ENCODE measurements around the gene ATRN. TPM values are rescaled to one million over a fixed set of nuclear protein-coding genes. Genes with fewer than 3 reads are reported as not detected.
"Not testable (repeated sequence)": the region's sequence is repeated elsewhere in the genome, so short reads cannot be mapped to it uniquely, and the experiment has no call there.

ATRN gene
- total RNA-seq, 1 donor, result 35.2 TPM

DNA sequence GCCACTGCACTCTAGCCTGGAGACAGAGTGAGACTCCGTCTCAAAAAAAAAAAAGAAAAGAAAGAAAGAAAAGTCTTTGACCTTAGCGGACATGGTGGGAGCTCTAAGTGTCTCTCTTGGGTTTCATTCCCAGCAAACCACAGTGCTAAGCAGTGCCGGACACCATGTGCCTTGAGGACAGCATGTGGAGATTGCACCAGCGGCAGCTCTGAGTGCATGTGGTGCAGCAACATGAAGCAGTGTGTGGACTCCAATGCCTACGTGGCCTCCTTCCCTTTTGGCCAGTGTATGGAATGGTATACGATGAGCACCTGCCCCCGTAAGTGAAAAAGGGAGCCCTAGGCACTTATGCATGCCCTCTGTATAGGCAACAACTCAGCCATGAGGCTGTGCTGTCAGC is 112.9 kb downstream of the ATRN start:
- TF ChIP-seq, protein P1, sequence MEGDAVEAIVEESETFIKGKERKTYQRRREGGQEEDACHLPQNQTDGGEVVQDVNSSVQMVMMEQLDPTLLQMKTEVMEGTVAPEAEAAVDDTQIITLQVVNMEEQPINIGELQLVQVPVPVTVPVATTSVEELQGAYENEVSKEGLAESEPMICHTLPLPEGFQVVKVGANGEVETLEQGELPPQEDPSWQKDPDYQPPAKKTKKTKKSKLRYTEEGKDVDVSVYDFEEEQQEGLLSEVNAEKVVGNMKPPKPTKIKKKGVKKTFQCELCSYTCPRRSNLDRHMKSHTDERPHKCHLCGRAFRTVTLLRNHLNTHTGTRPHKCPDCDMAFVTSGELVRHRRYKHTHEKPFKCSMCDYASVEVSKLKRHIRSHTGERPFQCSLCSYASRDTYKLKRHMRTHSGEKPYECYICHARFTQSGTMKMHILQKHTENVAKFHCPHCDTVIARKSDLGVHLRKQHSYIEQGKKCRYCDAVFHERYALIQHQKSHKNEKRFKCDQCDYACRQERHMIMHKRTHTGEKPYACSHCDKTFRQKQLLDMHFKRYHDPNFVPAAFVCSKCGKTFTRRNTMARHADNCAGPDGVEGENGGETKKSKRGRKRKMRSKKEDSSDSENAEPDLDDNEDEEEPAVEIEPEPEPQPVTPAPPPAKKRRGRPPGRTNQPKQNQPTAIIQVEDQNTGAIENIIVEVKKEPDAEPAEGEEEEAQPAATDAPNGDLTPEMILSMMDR (IDR thresholded peaks at IDR 0.05; ENCODE audit: insufficient read depth, low read length), result no peak
- no peak overlapping the region for H3K4me3 ChIP-seq (ENCODE audit: low read depth, low read length)
- no peak for DNase-seq (ENCODE audit: low read depth)

DNA sequence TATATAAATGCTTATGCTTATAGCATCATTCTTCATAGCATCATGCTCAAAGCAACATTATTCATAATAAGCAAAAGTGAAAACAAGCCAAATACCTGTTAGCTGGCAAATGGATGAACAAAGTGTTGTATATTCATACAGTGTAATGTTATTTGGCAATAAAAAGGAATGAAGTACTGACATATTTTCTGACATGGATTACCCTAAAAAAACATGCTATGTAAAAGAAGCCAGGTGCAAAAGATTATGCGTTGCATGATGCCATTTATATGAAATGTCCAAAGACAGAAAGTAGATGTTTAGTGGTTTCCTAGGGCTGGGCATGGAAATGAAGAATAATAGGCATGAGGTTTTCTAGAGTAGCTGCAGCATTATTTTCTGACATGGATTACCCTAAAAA is 115.3 kb downstream of the ATRN start:
- TF ChIP-seq, protein P1 (IDR thresholded peaks at IDR 0.05; ENCODE audit: insufficient read depth, low read length), result no peak
- DNase-seq (ENCODE audit: low read depth), result no peak
- H3K4me3 ChIP-seq (ENCODE audit: low read depth, low read length), result no peak overlapping the region

DNA sequence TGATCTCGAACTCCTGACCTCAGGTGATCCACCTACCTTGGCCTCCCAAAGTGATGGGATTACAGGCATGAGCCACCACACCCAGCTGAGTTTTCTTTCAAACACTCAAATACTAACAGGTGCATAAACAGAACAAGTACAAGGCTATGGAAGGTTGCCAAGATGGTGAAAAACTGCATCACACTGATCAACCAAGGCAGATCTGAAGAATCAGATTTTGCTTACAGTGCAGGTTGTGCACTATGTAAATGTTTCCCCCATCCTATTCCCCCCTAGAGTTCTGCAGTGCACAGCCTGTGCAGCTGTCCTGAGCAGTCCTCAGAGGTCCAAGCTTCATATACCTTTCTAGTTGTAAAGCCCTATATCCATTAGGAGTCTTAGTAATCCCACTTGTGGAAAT is 119.3 kb downstream of the ATRN start:
- no peak overlapping the region for H3K4me3 ChIP-seq (ENCODE audit: low read depth, low read length)
- no peak for DNase-seq (ENCODE audit: low read depth)
- TF ChIP-seq, protein P1 (IDR thresholded peaks at IDR 0.05; ENCODE audit: insufficient read depth, low read length), result no peak

DNA sequence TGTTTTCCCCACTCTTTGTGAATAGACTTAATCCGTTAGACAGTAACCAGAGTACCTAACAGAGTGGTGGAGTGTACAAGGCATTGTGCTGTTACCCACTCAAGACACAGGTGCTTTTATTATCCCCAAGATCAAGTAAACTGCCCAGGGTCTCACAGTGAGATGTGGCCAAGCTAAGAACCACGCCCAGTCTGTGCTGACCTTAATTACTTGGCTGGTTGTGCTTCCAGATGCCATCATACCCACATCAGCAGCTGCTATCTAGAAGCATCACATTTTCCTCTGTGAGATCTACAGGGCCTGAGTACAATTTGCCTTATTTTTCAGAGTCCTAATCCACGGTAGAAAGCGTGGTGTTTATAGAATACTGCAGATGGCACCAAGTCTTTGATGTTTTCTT is 122.1 kb downstream of the ATRN start:
- TF ChIP-seq, protein P1 (IDR thresholded peaks at IDR 0.05; ENCODE audit: insufficient read depth, low read length), result no peak
- DNase-seq (ENCODE audit: low read depth), result no peak
- H3K4me3 ChIP-seq (ENCODE audit: low read depth, low read length), result no peak overlapping the region

DNA sequence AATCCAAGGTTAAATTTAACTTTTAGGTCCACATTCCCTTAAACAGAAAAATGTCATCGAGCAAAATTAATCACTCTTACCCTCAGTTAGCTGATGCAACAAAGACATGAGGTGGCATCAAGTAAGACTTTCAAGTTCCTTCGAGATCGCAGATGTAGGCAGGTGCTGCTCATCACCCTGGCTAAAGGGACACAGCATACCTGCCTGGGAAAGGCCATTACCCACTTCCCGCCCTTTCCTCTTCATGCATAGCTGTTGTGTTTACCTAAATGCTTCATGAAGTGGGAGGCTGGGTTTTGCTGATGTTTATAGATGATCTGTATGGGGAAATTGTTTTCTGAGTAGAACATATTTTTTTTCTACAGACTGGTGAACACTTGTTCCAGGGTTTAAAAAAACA is 124.7 kb downstream of the ATRN start:
- TF ChIP-seq, protein P1 (IDR thresholded peaks at IDR 0.05; ENCODE audit: insufficient read depth, low read length), result no peak
- DNase-seq (ENCODE audit: low read depth), result no peak
- H3K4me3 ChIP-seq (ENCODE audit: low read depth, low read length), result no peak overlapping the region

DNA sequence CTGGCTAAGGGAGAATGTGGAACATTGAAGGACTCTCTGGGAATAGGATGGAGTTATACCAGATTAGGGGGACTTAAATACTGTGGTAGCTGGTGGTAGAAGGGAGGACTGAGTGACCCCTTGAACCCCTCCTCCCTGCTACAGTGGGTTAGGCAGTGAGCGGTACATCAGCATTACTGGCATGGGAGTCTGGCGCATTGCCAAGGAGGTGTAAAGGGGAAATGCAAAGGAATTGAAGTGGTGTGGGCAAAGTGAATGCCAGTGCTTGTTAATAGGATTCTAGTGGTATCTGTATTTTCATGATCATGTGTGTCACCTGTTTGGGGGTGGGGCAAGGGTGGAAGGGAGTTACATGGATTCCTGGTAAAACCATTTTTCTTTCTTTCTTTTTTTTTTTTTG is 132.3 kb downstream of the ATRN start:
- TF ChIP-seq, protein P1 (IDR thresholded peaks at IDR 0.05; ENCODE audit: insufficient read depth, low read length), result no peak
- no peak for DNase-seq (ENCODE audit: low read depth)
- H3K4me3 ChIP-seq (ENCODE audit: low read depth, low read length), result no peak overlapping the region

DNA sequence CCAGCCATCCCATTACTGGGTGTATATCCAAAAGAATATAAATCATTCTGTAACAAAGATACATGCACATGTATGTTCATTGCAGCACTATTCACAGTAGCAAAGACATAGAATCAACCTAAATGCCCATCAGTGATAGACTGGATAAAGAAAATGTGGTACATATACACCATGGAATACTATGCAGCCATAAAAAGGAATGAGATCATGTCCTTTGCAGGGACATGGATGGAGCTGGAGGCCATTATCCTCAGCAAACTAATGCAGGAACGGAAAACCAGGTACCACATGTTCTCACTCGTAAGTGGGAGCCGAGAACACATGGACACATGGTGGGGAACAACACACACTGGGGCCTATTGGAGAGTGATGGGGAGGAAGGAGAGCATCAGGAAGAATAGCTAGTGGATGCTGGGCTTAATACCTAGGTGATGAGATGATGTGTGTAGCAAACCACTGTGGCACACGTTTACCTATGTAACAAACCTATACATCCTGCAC is 134.6 kb downstream of the ATRN start:
- H3K4me3 ChIP-seq (ENCODE audit: low read depth, low read length); DNase-seq (ENCODE audit: low read depth): not testable (repeated sequence)
